ENCODE measurements around the gene TBX2. TPM values are rescaled to one million over a fixed set of nuclear protein-coding genes. Genes with fewer than 3 reads are reported as not detected.
A peak's percentile ranks its signal among the peaks of the same experiment; 100 is the strongest.

TBX2 gene
- total and polyA plus RNA-seq, 2 of the 4 experiments (the other 2 are of a cell fraction) = 20.1 to 64.1 TPM

GRCh38 chr17:61456061-61456681, 56.5 kb downstream of the TBX2 start:
- no peaks in the 10 kb centered on the region for H3K9me1 ChIP-seq (ENCODE audit: insufficient read depth, low read length)
- no peak overlapping the region for H3K9ac ChIP-seq (ENCODE audit: low read depth, low read length)
- intact Hi-C loops (cut with micrococcal nuclease) (no loop called here), in situ Hi-C loops (cut with MboI; ENCODE audit: low sequenced_read_pairs) (no loop called here), dilution Hi-C loops (cut with HindIII; ENCODE audit: low sequenced_read_pairs, unreplicated experiment) (no loop called here)
- no peak overlapping the region for H2BK5ac ChIP-seq (ENCODE audit: low read depth, low read length, poor library complexity, severe bottlenecking)
- TF ChIP-seq NFE2L2 (IDR thresholded peaks at IDR 0.05; ENCODE audit: low read depth, low read length) (no peak), RAD21 (IDR thresholded peaks at IDR 0.05; ENCODE audit: low read length) (no peak), POLR2A (IDR thresholded peaks at IDR 0.05; ENCODE audit: low read depth, low read length) (no peak), ELK1 (IDR thresholded peaks at IDR 0.05; ENCODE audit: borderline replicate concordance, low read depth, low read length) (no peak), CTCF (conservative IDR thresholded peaks at IDR 0.05; ENCODE audit: low read depth, low read length) (no peak), BHLHE40 (IDR thresholded peaks at IDR 0.05; ENCODE audit: low read depth, low read length) (no peak), MXI1 (IDR thresholded peaks at IDR 0.05; ENCODE audit: borderline replicate concordance, low read depth, low read length) (no peak), USF2 (IDR thresholded peaks at IDR 0.05; ENCODE audit: low read depth, low read length) (no peak), FOS (IDR thresholded peaks at IDR 0.05; ENCODE audit: low read depth, low read length) (no peak), RCOR1 (IDR thresholded peaks at IDR 0.05; ENCODE audit: insufficient replicate concordance, low read length) (no peak), CEBPB (IDR thresholded peaks at IDR 0.05; ENCODE audit: low read depth, low read length) (no peak), SMC3 (IDR thresholded peaks at IDR 0.05; ENCODE audit: low read depth, low read length) (no peak), RFX5 (IDR thresholded peaks at IDR 0.05; ENCODE audit: low read depth, low read length) (no peak), MAFK (IDR thresholded peaks at IDR 0.05; ENCODE audit: low read depth, low read length) (no peak), MAZ (IDR thresholded peaks at IDR 0.05; ENCODE audit: borderline replicate concordance, low read depth, low read length) (no peak), CHD1 (IDR thresholded peaks at IDR 0.05; ENCODE audit: low read depth, low read length) (no peak)
- DNase-seq (no peak), ATAC-seq (ENCODE audit: low read depth) (no peak)
- no peak overlapping the region for H2AK5ac ChIP-seq (ENCODE audit: low read depth, low read length)
- H3K4me1 ChIP-seq (ENCODE audit: control insufficient read depth, insufficient read depth, low read length) = peaks cover under 1% of the 10 kb centered on the region; the same call in 1 of the 2 replicates
- no peak overlapping the region for H2BK120ac ChIP-seq (ENCODE audit: low read depth, low read length)
- no peak overlapping the region for H4K91ac ChIP-seq (ENCODE audit: insufficient read depth, low read depth, low read length)
- no peak overlapping the region for H3K4ac ChIP-seq (ENCODE audit: low read depth, low read length)
- H4K8ac ChIP-seq (ENCODE audit: low read depth in 2 of 2, low read length in 2 of 2) = no peak overlapping the region
- ChIA-PET CTCF (no interaction called here), POLR2A (ENCODE audit: unreplicated experiment) (no interaction called here)
- H3K27ac ChIP-seq (ENCODE audit: insufficient read depth, low read length) = no peak overlapping the region
- no peak overlapping the region for H3K4me2 ChIP-seq (ENCODE audit: low read depth, low read length)
- peak overlapping the region; percentile 15 for H2AK9ac ChIP-seq (replicated peaks; ENCODE audit: low read depth, low read length, poor library complexity)
- H2BK20ac ChIP-seq (ENCODE audit: low read depth, low read length) = no peak overlapping the region
- H3K36me3 ChIP-seq (ENCODE audit: control insufficient read depth, insufficient read depth, low read length) = no peaks in the 10 kb centered on the region
- no peak overlapping the region for H4K5ac ChIP-seq (ENCODE audit: low read depth, low read length)
- peaks cover 38% of the 10 kb centered on the region for H3K9me3 ChIP-seq (ENCODE audit: control insufficient read depth, insufficient read depth, low read length)
- H2BK15ac ChIP-seq (ENCODE audit: low read depth, low read length) = no peak overlapping the region
- no peak overlapping the region for H3K14ac ChIP-seq (replicated peaks; ENCODE audit: low read depth, low read length)
- no peak overlapping the region for H3K56ac ChIP-seq (ENCODE audit: extremely low read depth, insufficient read depth, low read length)
- H3K4me3 ChIP-seq (ENCODE audit: insufficient read depth, low read depth, low read length) = no peak overlapping the region
- H3K79me1 ChIP-seq (ENCODE audit: low read depth in 1 of 2, low read length in 2 of 2) = no peaks in the 10 kb centered on the region
- H3K23ac ChIP-seq (ENCODE audit: low read depth, low read length) = no peak overlapping the region
- no peak overlapping the region for H2AFZ ChIP-seq (replicated peaks; ENCODE audit: low read length, poor library complexity)
- no peaks in the 10 kb centered on the region for H4K20me1 ChIP-seq (ENCODE audit: insufficient read depth, low read length)
- WGBS, 2 experiments (ENCODE audit: extremely low coverage in 2 of 2, insufficient read length in 1 of 2) = 43% methylated on average over 19 of the region's 47 CpGs; no CpG with 5 or more reads in 1 of the 2 experiments
- H3K27me3 ChIP-seq (ENCODE audit: control insufficient read depth, insufficient read depth, low read length) = peaks cover 95% of the 10 kb centered on the region
- no TSS peak for BruUV-seq (replicated peaks)
- no peak overlapping the region for H3K18ac ChIP-seq (ENCODE audit: low read depth, low read length)
